OCI-LY7 (cell line): ENCODE data around the gene TWF2. TPM values are rescaled to one million over a fixed set of nuclear protein-coding genes. Genes with fewer than 3 reads are reported as not detected.

Experiments used
- BruUV-seq: library from RNA; stranded (reverse); fragments of 400-500 nt; replicated peaks from 2 replicates; lab custom pipeline; 2021; lab: Mats Ljungman, UMichigan
- CTCF ChIA-PET: fragments of 300-600 bp; sonication (Branson Sonifier 250); formaldehyde crosslinking; loops from one replicate; lab custom pipeline; 2022; ENCODE audit warnings: antibody characterized with exemption; ENCODE audit not compliant: unreplicated experiment; lab: Charles Lee
- POLR2A ChIA-PET: fragments of 300-600 bp; sonication (Branson Sonifier 250); formaldehyde crosslinking; loops from one replicate; lab custom pipeline; 2022; ENCODE audit warnings: antibody characterized with exemption; lab: Charles Lee
- DNase-seq: peaks from one replicate; pipeline ENCODE4 v3.0.0-alpha.2; 2015; ENCODE audit warnings: low spot score
- H2AFZ ChIP-seq: fragments of 200-600 bp; sonication (generic), shearing (Covaris generic); 2 replicates; pipeline ENCODE4 v1.6.1; 2014; ENCODE audit warnings: mild to moderate bottlenecking, antibody characterized with exemption, low read length, moderate library complexity
- H3K27ac ChIP-seq: fragments of 200-600 bp; sonication (generic); 2 replicates; pipeline ENCODE4 v1.5.1; 2014; ENCODE audit warnings: mixed run types, low read depth, mild to moderate bottlenecking, moderate library complexity, low read length, inconsistent platforms; ENCODE audit not compliant: poor library complexity, severe bottlenecking
- H3K36me3 ChIP-seq: fragments of 200-600 bp; sonication (generic); 2 replicates; pipeline ENCODE4 v1.6.1; 2014; ENCODE audit warnings: mild to moderate bottlenecking, antibody characterized with exemption, low read length, moderate library complexity, mixed read lengths; ENCODE audit not compliant: insufficient read depth
- H3K4me1 ChIP-seq: fragments of 200-600 bp; sonication (generic); 2 replicates; pipeline ENCODE4 v1.5.1; 2014; ENCODE audit warnings: mild to moderate bottlenecking, low read length; ENCODE audit not compliant: insufficient read depth, poor library complexity, severe bottlenecking
- H3K4me2 ChIP-seq: fragments of 200-600 bp; sonication (generic); 2 replicates; pipeline ENCODE4 v1.6.1; 2014; ENCODE audit warnings: mild to moderate bottlenecking, low read length
- H3K4me3 ChIP-seq: fragments of 200-600 bp; sonication (generic); 2 replicates; pipeline ENCODE4 v1.5.1; 2014; ENCODE audit warnings: mild to moderate bottlenecking, low read depth, low read length; ENCODE audit not compliant: poor library complexity, severe bottlenecking
- H3K79me2 ChIP-seq: fragments of 200-600 bp; sonication (generic); 2 replicates; pipeline ENCODE4 v1.6.1; 2016; ENCODE audit warnings: low read depth, mild to moderate bottlenecking, low read length, moderate library complexity, mixed read lengths; ENCODE audit not compliant: insufficient read depth
- H3K9me2 ChIP-seq: fragments of 200-600 bp; sonication (generic); 2 replicates; pipeline ENCODE4 v1.6.1; 2016; ENCODE audit warnings: mild to moderate bottlenecking, low read length, mixed read lengths; ENCODE audit not compliant: insufficient read depth
- H3K9me3 ChIP-seq: fragments of 200-600 bp; sonication (generic); 2 replicates; pipeline ENCODE4 v1.6.1; 2014; ENCODE audit warnings: mild to moderate bottlenecking, mixed run types, low read length, mixed read lengths
- H4K20me1 ChIP-seq: fragments of 200-600 bp; sonication (generic); 2 replicates; pipeline ENCODE4 v1.6.1; 2014; ENCODE audit warnings: mild to moderate bottlenecking, antibody characterized with exemption, low read length, moderate library complexity, mixed read lengths; ENCODE audit not compliant: insufficient read depth
- CTCF ChIP-seq: fragments of 200-600 bp; sonication (generic); conservative IDR thresholded peaks from 2 replicates; pipeline ENCODE4 v1.5.1; 2014; ENCODE audit warnings: mild to moderate bottlenecking, antibody characterized with exemption, low read length, moderate library complexity, mixed read lengths
- EZH2phosphoT487 ChIP-seq: fragments of 200-600 bp; sonication (generic); IDR thresholded peaks from 2 replicates; pipeline ENCODE4 v1.6.1; 2018; ENCODE audit warnings: low read depth, borderline replicate concordance, mild to moderate bottlenecking, mixed run types, antibody characterized with exemption, low read length, moderate library complexity, mixed read lengths
- intact Hi-C: fragments of 100-400 bp; cut with micrococcal nuclease; formaldehyde crosslinking; loops from one replicate; pipeline ENCODE4 v1.10.0; 2022; ENCODE audit not compliant: unreplicated experiment
- total RNA-seq, 2 experiments: library from RNA; depleted of rRNA in 1 of 2; stranded (reverse); fragments of >200 nt in 1 of 2; shearing (Covaris generic) in 1 of 2; gene quantifications; 2 replicates each; pipeline ENCODE4 v1.2.3, GENCODE V29; 2014 to 2022

Gene TWF2
- total RNA-seq, 2 experiments from 2014 or later = 52.8 to 64.9 TPM

- H2AFZ ChIP-seq = no peak overlapping the region
- BruUV-seq = no TSS peak
- H3K9me2 ChIP-seq = no peaks in the 10 kb centered on the region
- no peak overlapping the region for H3K4me2 ChIP-seq
- H3K27ac ChIP-seq = no peak overlapping the region
- H4K20me1 ChIP-seq = no peaks in the 10 kb centered on the region
- H3K79me2 ChIP-seq = no peaks in the 10 kb centered on the region
- TF ChIP-seq EZH2phosphoT487 (no peak), CTCF (no peak)
- no peaks in the 10 kb centered on the region for H3K36me3 ChIP-seq
- CTCF ChIA-PET = interaction anchor here (0.9 kb wide), 1 partner anchor 11 kb away, joined by 3 read pairs; no protein-coding TSS in a partner anchor
- H3K4me1 ChIP-seq = peaks cover 4% of the 10 kb centered on the region
- no peak overlapping the region for H3K4me3 ChIP-seq
- POLR2A ChIA-PET = no interaction called here
- intact Hi-C loops = no loop called here
- H3K9me3 ChIP-seq = no peaks in the 10 kb centered on the region
- DNase-seq = no peak
Measured at GRCh38 chr3:52185837-52186236, 53.1 kb downstream of the TWF2 start.

- POLR2A ChIA-PET = no interaction called here
Measured at GRCh38 chr3:52185311-52185710, 53.6 kb downstream of the TWF2 start.

More at GRCh38 chr3:52185311-52185710, 53.6 kb downstream of the TWF2 start:
- no peaks in the 10 kb centered on the region for H4K20me1 ChIP-seq
- no peak overlapping the region for H3K4me3 ChIP-seq
- intact Hi-C loops = no loop called here
- no peaks in the 10 kb centered on the region for H3K9me2 ChIP-seq
- no TSS peak for BruUV-seq
- DNase-seq = no peak
- CTCF ChIA-PET = interaction anchor here (0.9 kb wide), 1 partner anchor 11 kb away, joined by 3 read pairs; no protein-coding TSS in a partner anchor
- H3K4me1 ChIP-seq = peaks cover 7% of the 10 kb centered on the region
- H3K79me2 ChIP-seq = no peaks in the 10 kb centered on the region
- H3K36me3 ChIP-seq = no peaks in the 10 kb centered on the region
- H3K9me3 ChIP-seq = no peaks in the 10 kb centered on the region
- no peak overlapping the region for H2AFZ ChIP-seq
- no peak overlapping the region for H3K4me2 ChIP-seq
- TF ChIP-seq EZH2phosphoT487 = no peak
- no peak for TF ChIP-seq CTCF
- no peak overlapping the region for H3K27ac ChIP-seq
